ENCODE data around the gene ZNF76.

Gene ZNF76

GRCh38 chr6:35223396-35223795, 36.1 kb upstream of the ZNF76 start:
- TF ChIP-seq, protein P1, sequence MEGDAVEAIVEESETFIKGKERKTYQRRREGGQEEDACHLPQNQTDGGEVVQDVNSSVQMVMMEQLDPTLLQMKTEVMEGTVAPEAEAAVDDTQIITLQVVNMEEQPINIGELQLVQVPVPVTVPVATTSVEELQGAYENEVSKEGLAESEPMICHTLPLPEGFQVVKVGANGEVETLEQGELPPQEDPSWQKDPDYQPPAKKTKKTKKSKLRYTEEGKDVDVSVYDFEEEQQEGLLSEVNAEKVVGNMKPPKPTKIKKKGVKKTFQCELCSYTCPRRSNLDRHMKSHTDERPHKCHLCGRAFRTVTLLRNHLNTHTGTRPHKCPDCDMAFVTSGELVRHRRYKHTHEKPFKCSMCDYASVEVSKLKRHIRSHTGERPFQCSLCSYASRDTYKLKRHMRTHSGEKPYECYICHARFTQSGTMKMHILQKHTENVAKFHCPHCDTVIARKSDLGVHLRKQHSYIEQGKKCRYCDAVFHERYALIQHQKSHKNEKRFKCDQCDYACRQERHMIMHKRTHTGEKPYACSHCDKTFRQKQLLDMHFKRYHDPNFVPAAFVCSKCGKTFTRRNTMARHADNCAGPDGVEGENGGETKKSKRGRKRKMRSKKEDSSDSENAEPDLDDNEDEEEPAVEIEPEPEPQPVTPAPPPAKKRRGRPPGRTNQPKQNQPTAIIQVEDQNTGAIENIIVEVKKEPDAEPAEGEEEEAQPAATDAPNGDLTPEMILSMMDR (IDR thresholded peaks at IDR 0.05; ENCODE audit: borderline replicate concordance, insufficient read depth, low read depth, low read length), result no peak
- H3K4me3 ChIP-seq (ENCODE audit: low read depth, low read length), result no peak overlapping the region

DNA sequence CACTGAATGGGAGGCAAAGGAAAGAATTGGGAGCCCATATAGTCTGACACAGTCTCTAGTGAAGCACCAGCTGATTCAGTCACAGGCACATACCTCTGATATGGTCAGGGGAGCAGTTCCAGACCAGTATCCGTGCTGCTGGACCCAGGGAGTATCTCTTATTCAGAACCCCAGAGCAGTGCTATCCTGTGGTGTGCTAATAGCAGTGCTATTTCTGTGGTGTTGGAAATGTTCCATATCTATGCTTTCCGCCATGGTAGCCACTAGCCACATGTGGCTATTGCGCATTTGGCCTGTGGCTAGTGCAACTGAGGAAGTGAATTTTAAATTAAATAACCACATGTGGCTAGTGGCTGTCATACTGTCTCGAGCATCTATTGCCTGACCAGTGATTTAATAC, 34.8 kb upstream of the ZNF76 start:
- TF ChIP-seq, protein P1 (IDR thresholded peaks at IDR 0.05; ENCODE audit: borderline replicate concordance, insufficient read depth, low read depth, low read length), result no peak
- H3K4me3 ChIP-seq (ENCODE audit: low read depth, low read length), result no peak overlapping the region

DNA sequence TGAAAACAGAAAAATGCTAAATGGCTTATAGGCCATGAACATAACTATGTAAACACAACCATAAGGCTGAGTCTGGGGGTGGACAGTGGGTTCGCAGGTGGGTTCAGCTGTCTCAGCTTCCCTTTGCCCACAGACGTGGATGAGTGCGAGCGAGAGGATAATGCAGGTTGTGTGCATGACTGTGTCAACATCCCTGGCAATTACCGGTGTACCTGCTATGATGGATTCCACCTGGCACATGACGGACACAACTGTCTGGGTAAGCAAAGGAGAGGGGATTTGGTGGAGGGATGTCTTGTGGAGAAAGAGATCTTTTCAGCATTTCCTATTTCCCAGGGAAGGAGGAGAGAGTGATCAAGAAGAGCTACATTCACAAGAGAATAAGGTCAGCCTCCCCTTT, 31.1 kb upstream of the ZNF76 start:
- TF ChIP-seq, protein P1 (IDR thresholded peaks at IDR 0.05; ENCODE audit: borderline replicate concordance, insufficient read depth, low read depth, low read length), result no peak
- H3K4me3 ChIP-seq (ENCODE audit: low read depth, low read length), result no peak overlapping the region

DNA sequence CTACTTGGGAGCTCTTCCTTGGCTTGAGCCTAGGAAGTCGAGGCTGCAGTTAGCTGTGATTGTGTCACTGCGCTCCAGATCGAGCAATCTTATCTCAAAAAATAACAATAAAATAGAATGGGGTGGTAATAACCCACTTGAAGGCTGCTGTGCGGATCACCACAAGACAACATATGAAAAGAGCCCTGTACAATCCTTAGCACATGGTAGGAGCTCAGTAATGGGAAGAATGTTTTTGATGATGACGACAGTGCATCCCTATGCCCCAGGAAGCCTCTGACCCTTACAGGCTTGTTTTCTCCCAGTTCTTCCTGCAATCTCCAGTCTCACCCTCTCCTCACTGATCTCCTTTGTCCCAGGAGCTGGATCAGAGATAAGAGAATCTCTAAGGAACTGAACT, 30.2 kb upstream of the ZNF76 start:
- TF ChIP-seq, protein P1 (IDR thresholded peaks at IDR 0.05; ENCODE audit: borderline replicate concordance, insufficient read depth, low read depth, low read length), result no peak
- H3K4me3 ChIP-seq (ENCODE audit: low read depth, low read length), result no peak overlapping the region

DNA sequence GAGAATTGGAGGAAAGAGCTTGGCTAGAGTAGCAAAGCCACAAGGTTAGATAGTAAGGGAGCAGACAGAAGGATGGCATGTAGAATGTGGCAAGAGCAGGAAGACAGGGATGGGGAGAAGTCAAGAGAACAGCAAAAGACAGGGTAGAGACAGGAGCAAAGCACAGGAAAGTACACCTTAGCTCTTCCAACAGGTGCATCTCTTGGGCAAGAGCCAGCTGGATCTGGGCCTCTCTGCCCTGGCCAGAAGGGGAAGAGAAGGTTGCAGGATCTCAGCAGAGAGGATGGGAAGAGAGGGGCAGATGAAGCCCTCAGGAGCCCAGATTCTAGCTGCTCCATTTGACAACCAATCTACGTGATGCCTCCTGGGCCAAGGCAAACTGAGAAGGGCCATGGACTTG, 29.0 kb upstream of the ZNF76 start:
- H3K4me3 ChIP-seq (ENCODE audit: low read depth, low read length), result no peak overlapping the region
- TF ChIP-seq, protein P1 (IDR thresholded peaks at IDR 0.05; ENCODE audit: borderline replicate concordance, insufficient read depth, low read depth, low read length), result no peak

DNA sequence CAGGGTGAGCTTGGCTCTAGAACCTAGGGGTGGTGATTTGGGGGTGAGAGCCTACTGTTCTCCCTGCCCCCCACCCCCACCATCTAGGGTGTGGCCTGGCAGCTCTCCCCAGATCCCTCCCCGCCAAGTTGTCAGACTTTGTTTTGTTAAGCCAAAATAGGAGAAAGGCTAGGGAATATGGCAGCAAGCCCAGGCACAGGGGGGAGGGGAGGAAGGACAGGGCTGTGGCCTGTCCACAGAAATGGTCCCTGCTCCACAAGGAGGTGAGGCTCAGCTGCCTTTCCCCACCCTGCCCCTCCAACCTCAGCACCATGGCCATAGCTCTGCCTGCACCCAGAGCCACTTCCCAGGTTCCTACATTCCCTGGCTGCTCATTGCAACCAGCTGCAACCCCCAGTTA, 28.6 kb upstream of the ZNF76 start:
- H3K4me3 ChIP-seq (ENCODE audit: low read depth, low read length), result no peak overlapping the region
- TF ChIP-seq, protein P1 (IDR thresholded peaks at IDR 0.05; ENCODE audit: borderline replicate concordance, insufficient read depth, low read depth, low read length), result no peak

GRCh38 chr6:35231563-35231962, 28.0 kb upstream of the ZNF76 start:
- TF ChIP-seq, protein P1 (IDR thresholded peaks at IDR 0.05; ENCODE audit: borderline replicate concordance, insufficient read depth, low read depth, low read length), result no peak
- no peak overlapping the region for H3K4me3 ChIP-seq (ENCODE audit: low read depth, low read length)
